Neutrophil (primary cell): Measurements from ENCODE around the gene KCTD1.

Source experiments
- H3K27ac ChIP-seq: fragments of 200-600 bp; sonication (generic); 2 replicates; pipeline ENCODE4 v1.5.1; 2016; ENCODE audit warnings: mild to moderate bottlenecking, moderate library complexity
- H3K27me3 ChIP-seq: fragments of 200-600 bp; sonication (generic); 2 replicates; pipeline ENCODE4 v1.6.0; 2016; ENCODE audit warnings: mild to moderate bottlenecking
- H3K36me3 ChIP-seq: fragments of 200-600 bp; sonication (generic); 2 replicates; pipeline ENCODE4 v1.5.1; 2017
- H3K4me1 ChIP-seq, 2 experiments: fragments of 200-600 bp in 1 of 2; sonication (generic) in 1 of 2; 1 replicate in 1 of 2; 2 replicates in 1 of 2; pipeline versions ENCODE4 v1.5.1 to v1.6.1; 2013 to 2016; ENCODE audit warnings: low read depth in 1 of 2, low read length in 1 of 2, mild to moderate bottlenecking in 1 of 2, moderate library complexity in 1 of 2; ENCODE audit not compliant: control insufficient read depth in 1 of 2, insufficient read depth in 1 of 2
- H3K4me3 ChIP-seq, 2 experiments: fragments of 200-600 bp in 1 of 2; sonication (generic) in 1 of 2; 1 replicate in 1 of 2; 2 replicates in 1 of 2; pipeline ENCODE4 v1.5.1; 2013 to 2016; ENCODE audit warnings: low read depth in 1 of 2, low read length in 1 of 2, mild to moderate bottlenecking in 1 of 2, moderate library complexity in 1 of 2
- H3K9me3 ChIP-seq: fragments of 200-600 bp; sonication (generic); 2 replicates; pipeline ENCODE4 v1.5.1; 2016
- TF ChIP-seq, protein P1 (sequence below): fragments of 200-600 bp; sonication (generic); IDR thresholded peaks from 2 replicates; pipeline ENCODE4 v1.5.1; 2016; ENCODE audit warnings: antibody characterized with exemption

Gene KCTD1

DNA sequence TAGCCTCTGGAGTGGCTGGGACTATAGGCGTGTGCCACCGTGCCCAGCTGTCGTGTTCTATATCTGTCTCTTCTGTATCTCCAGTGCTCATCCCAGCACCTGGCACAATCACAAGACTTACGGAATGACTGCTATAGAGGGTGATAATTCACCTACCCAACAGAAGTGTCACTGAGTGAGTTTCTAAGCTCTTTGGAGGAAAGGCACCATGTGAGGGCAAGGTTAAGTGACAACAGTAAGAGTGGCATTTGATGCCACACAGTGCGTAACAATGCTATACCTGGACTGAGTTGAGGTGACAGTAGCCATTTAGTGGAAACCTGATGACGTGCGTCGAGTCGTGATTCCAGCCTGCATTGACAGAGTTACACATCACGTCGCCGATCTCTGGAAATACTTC lies 89.0 kb downstream of the KCTD1 start:
- no peaks in the 10 kb centered on the region for H3K27me3 ChIP-seq
- TF ChIP-seq, protein P1, sequence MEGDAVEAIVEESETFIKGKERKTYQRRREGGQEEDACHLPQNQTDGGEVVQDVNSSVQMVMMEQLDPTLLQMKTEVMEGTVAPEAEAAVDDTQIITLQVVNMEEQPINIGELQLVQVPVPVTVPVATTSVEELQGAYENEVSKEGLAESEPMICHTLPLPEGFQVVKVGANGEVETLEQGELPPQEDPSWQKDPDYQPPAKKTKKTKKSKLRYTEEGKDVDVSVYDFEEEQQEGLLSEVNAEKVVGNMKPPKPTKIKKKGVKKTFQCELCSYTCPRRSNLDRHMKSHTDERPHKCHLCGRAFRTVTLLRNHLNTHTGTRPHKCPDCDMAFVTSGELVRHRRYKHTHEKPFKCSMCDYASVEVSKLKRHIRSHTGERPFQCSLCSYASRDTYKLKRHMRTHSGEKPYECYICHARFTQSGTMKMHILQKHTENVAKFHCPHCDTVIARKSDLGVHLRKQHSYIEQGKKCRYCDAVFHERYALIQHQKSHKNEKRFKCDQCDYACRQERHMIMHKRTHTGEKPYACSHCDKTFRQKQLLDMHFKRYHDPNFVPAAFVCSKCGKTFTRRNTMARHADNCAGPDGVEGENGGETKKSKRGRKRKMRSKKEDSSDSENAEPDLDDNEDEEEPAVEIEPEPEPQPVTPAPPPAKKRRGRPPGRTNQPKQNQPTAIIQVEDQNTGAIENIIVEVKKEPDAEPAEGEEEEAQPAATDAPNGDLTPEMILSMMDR, result no peak
- no peak overlapping the region for H3K4me3 ChIP-seq
- no peaks in the 10 kb centered on the region for H3K9me3 ChIP-seq
- no peaks in the 10 kb centered on the region for H3K36me3 ChIP-seq
- H3K27ac ChIP-seq, result no peak overlapping the region
- no peaks in the 10 kb centered on the region for H3K4me1 ChIP-seq

DNA sequence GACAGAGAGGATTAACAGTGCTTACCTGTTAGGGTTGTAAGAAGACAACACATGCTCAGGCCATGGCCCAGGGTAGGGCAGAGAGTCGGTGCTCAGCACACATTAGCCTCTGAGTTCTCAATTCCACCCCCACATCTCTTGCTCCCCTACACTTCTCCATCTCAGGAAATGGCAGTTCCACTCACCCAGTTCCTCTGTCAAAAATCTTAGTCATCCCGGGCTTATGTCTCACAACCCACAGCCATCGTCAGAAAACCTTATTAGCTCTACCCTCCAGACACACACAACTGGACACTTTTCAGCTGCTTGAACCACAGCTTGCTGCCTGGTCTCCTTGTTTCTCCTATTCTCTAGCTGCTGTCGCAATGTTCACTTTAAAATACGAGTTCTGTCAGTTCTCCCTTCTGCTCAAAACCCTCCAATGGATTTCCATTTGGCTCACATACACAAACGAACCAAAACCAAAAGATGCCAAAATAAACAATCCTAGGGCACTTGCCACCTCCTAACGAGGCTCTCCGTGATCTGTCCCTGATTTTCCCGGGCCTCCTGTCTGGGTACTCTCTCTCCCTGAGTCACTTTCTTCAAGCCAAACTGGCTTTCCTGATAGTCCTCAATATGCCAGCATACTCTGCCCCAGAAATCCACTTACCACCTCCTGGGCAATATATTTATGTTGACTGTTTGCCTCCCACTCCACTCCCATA lies 89.7 kb downstream of the KCTD1 start:
- Histone ChIP-seq H3K9me3 (no peaks in the 10 kb centered on the region), H3K27me3 (no peaks in the 10 kb centered on the region), H3K36me3 (no peaks in the 10 kb centered on the region), H3K27ac (no peak overlapping the region), H3K4me1 (no peaks in the 10 kb centered on the region), H3K4me3 (no peak overlapping the region)
- TF ChIP-seq, protein P1, result no peak

DNA sequence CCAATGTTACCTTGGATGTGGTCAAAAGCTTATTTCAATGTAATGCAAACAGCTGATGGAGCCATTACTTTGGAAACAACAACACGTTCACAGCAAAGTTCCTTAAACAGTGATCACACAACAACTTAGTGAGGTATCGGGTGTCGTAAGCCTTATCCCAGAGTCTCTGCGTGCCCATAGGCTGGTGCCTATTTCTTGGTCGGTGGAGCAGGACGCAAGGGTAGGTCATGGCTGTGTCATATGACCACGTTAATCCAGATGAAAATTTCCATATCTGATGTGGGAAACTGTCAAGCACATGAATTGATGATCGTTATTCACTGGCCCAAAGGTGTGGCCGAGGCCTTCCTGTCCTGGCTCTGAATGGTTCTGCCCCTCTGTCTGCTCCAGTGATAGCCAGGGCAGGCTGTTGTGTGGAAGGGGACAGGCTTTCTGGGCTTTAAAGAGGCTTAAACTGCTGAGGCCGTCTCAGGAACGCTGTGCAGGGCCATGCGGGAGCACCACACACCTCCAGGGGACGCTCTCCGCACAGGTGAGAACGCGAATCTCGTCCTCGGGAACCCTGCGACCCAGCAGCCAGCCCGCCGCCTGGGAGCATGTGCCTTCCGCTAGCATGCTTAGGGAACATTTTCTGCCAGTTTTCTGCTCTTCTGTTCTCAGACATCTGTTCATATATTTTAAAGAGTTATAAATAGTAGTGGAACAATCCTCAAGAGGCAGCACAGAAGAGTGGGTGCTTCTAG lies 90.6 kb downstream of the KCTD1 start:
- no peaks in the 10 kb centered on the region for H3K4me1 ChIP-seq
- H3K27ac ChIP-seq, result no peak overlapping the region
- H3K9me3 ChIP-seq, result no peaks in the 10 kb centered on the region
- H3K27me3 ChIP-seq, result no peaks in the 10 kb centered on the region
- TF ChIP-seq, protein P1, result no peak
- H3K4me3 ChIP-seq, result no peak overlapping the region
- no peaks in the 10 kb centered on the region for H3K36me3 ChIP-seq

DNA sequence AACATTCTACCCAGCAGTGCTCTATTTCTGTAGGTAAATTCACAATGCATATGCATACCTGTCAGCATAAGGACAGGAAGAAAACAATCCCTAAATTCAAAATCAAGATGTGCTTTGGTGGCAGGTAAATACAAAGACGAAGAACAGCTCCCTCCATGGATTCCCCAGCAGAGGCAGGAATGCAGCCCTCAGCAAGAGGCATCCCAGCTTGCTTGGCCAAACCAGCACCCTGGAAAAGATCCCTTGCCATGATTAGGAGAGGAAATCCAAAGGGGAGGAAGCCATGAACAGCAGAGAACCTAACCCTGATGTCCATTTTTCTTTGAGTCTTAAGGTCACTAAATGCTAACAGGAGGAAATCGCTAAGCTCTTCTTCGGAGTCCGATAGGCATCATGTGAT lies 91.2 kb downstream of the KCTD1 start:
- Histone ChIP-seq H3K36me3 (no peaks in the 10 kb centered on the region), H3K27me3 (no peaks in the 10 kb centered on the region), H3K9me3 (no peaks in the 10 kb centered on the region), H3K4me1 (no peaks in the 10 kb centered on the region), H3K4me3 (no peak overlapping the region), H3K27ac (no peak overlapping the region)
- TF ChIP-seq, protein P1, result no peak

DNA sequence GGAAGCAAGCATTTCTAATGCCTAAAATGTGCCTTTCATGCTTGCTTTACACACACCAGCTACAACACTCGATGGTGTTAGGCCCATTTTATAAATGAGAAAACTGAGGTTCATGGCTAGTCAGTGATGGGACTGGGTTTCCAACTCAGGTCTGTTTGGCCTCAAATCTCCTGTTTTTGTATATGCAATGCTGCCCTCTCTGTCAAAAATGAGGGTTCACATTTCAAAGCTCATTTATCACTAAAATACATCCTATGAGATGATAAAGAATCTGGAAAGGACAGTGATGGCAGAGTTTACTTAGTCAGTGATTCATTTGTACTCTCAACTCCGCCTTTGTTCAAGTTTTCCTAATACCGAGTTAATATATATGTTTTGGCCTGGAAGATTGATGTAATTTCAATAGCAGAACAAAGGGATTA lies 92.3 kb downstream of the KCTD1 start:
- Histone ChIP-seq H3K4me3 (no peak overlapping the region), H3K27ac (no peak overlapping the region), H3K27me3 (no peaks in the 10 kb centered on the region), H3K36me3 (no peaks in the 10 kb centered on the region), H3K4me1 (no peaks in the 10 kb centered on the region), H3K9me3 (no peaks in the 10 kb centered on the region)
- TF ChIP-seq, protein P1, result no peak
